NCI-H1105 (cell line): ENCODE results near the gene CADPS.
A peak's percentile ranks its signal among the peaks of the same experiment; 100 is the strongest.

Experiments
- DNase-seq: peaks from one replicate; lab custom pipeline; 2025; lab: John Stamatoyannopoulos, UW

Gene CADPS

GRCh38 chr3:62873761-62874710 lies 1.2 kb downstream of the CADPS start:
- peak; percentile 62 for DNase-seq

GRCh38 chr3:62873451-62873760 lies 1.8 kb downstream of the CADPS start:
- peak; percentile 28 for DNase-seq

GRCh38 chr3:62872318-62872717 lies 2.9 kb downstream of the CADPS start:
- DNase-seq, result no peak

- no peak for DNase-seq
These were observed 4.9 kb downstream of the CADPS start for GRCh38 chr3:62870321-62870720.

GRCh38 chr3:62863648-62864047 lies 11.6 kb downstream of the CADPS start:
- DNase-seq, result no peak

- DNase-seq, result no peak
These were observed 15.9 kb downstream of the CADPS start for GRCh38 chr3:62859203-62859791.

- no peak for DNase-seq
These were observed 29.2 kb downstream of the CADPS start for GRCh38 chr3:62845996-62846395.

GRCh38 chr3:62843508-62843907 lies 31.7 kb downstream of the CADPS start:
- DNase-seq, result no peak

- DNase-seq, result no peak
These were observed 35.5 kb downstream of the CADPS start for GRCh38 chr3:62839748-62840147.

GRCh38 chr3:62837145-62837787 lies 38.0 kb downstream of the CADPS start:
- no peak for DNase-seq

GRCh38 chr3:62835554-62836236 lies 39.5 kb downstream of the CADPS start:
- DNase-seq, result no peak

- no peak for DNase-seq
These were observed 41.7 kb downstream of the CADPS start for GRCh38 chr3:62833538-62833937.

GRCh38 chr3:62832553-62832952 lies 42.7 kb downstream of the CADPS start:
- DNase-seq, result no peak

- no peak for DNase-seq
These were observed 44.4 kb downstream of the CADPS start for GRCh38 chr3:62830727-62831322.

GRCh38 chr3:62827550-62827949 lies 47.7 kb downstream of the CADPS start:
- no peak for DNase-seq

GRCh38 chr3:62824965-62825592 lies 50.1 kb downstream of the CADPS start:
- no peak for DNase-seq

GRCh38 chr3:62823461-62824050 lies 51.7 kb downstream of the CADPS start:
- DNase-seq, result no peak

GRCh38 chr3:62822905-62823304 lies 52.3 kb downstream of the CADPS start:
- DNase-seq, result no peak

- DNase-seq, result no peak
These were observed 56.9 kb downstream of the CADPS start for GRCh38 chr3:62818347-62818746.

- DNase-seq, result no peak
These were observed 57.5 kb downstream of the CADPS start for GRCh38 chr3:62817678-62818077.

GRCh38 chr3:62815981-62816380 lies 59.2 kb downstream of the CADPS start:
- no peak for DNase-seq
